Measurements from ENCODE around the gene PEPD.
A peak's percentile ranks its signal among the peaks of the same experiment; 100 is the strongest.

Gene PEPD

GRCh38 chr19:33390908-33391630, 130.5 kb downstream of the PEPD start:
- CTCF ChIA-PET = no interaction called here
- POLR2A ChIA-PET (ENCODE audit: low non-redundant PET) = no interaction called here

GRCh38 chr19:33390101-33390907, 131.3 kb downstream of the PEPD start:
- TF ChIP-seq CTCF (conservative IDR thresholded peaks at IDR 0.05; ENCODE audit: low read depth) = no peak
- DNase-seq (ENCODE audit: low spot score) = no peak
- H3K27ac ChIP-seq = peak overlapping the region; percentile 74
- ChIA-PET CTCF (no interaction called here), POLR2A (ENCODE audit: low non-redundant PET) (no interaction called here)

More at GRCh38 chr19:33390908-33391630, 130.5 kb downstream of the PEPD start:
- H3K27ac ChIP-seq = peak overlapping the region; percentile 74
- TF ChIP-seq CTCF (conservative IDR thresholded peaks at IDR 0.05; ENCODE audit: low read depth) = no peak
- DNase-seq (ENCODE audit: low spot score) = no peak

- POLR2A ChIA-PET (ENCODE audit: low non-redundant PET) = no interaction called here
- H3K27ac ChIP-seq = peak overlapping the region; percentile 74
- CTCF ChIA-PET = interaction anchor here (0.7 kb wide), 1 partner anchor 175 kb away, joined by 4 read pairs; no protein-coding TSS in a partner anchor
- no peak for DNase-seq (ENCODE audit: low spot score)
- no peak for TF ChIP-seq CTCF (conservative IDR thresholded peaks at IDR 0.05; ENCODE audit: low read depth)
Observed at GRCh38 chr19:33389421-33390100, 132.0 kb downstream of the PEPD start.

GRCh38 chr19:33388725-33389420, 132.7 kb downstream of the PEPD start:
- peak overlapping the region; percentile 74 for H3K27ac ChIP-seq
- POLR2A ChIA-PET (ENCODE audit: low non-redundant PET) = no interaction called here
- CTCF ChIA-PET = interaction anchor here (0.7 kb wide), 1 partner anchor 175 kb away, joined by 4 read pairs; no protein-coding TSS in a partner anchor
- DNase-seq (ENCODE audit: low spot score) = no peak
- TF ChIP-seq CTCF (conservative IDR thresholded peaks at IDR 0.05; ENCODE audit: low read depth) = no peak

- ChIA-PET POLR2A (ENCODE audit: low non-redundant PET) (no interaction called here), CTCF (no interaction called here)
- TF ChIP-seq CTCF (conservative IDR thresholded peaks at IDR 0.05; ENCODE audit: low read depth) = no peak
Observed at GRCh38 chr19:33388231-33388724, 133.3 kb downstream of the PEPD start.

More at GRCh38 chr19:33388231-33388724, 133.3 kb downstream of the PEPD start:
- no peak for DNase-seq (ENCODE audit: low spot score)
- peak overlapping the region; percentile 74; the same call in 1 of the 2 replicates for H3K27ac ChIP-seq
